Measurements from ENCODE around the gene HOXA4.

The HOXA4 gene

GRCh38 chr7:27145165-27145913 lies 14.8 kb upstream of the HOXA4 start:
- DNase-seq = no peak

GRCh38 chr7:27144781-27145164 lies 14.2 kb upstream of the HOXA4 start:
- no peak for DNase-seq

GRCh38 chr7:27143950-27144780 lies 13.6 kb upstream of the HOXA4 start:
- no peak for DNase-seq

- no peak for DNase-seq
Observed at GRCh38 chr7:27143023-27143949, 12.7 kb upstream of the HOXA4 start, which contains the start of gene HOXA5. TSS of gene HOXA5 (minus strand) at chr7:27143681. CDS start at chr7:27143607, 74 bp downstream.

- DNase-seq = no peak
Observed at GRCh38 chr7:27142580-27143022, 12.0 kb upstream of the HOXA4 start.

GRCh38 chr7:27141923-27142579 lies 11.5 kb upstream of the HOXA4 start:
- DNase-seq = no peak

- no peak for DNase-seq
Observed at GRCh38 chr7:27141137-27141922, 10.8 kb upstream of the HOXA4 start.

GRCh38 chr7:27140126-27140857 lies 9.7 kb upstream of the HOXA4 start:
- no peak for DNase-seq

GRCh38 chr7:27139334-27140125 lies 9.0 kb upstream of the HOXA4 start:
- DNase-seq = no peak

GRCh38 chr7:27138985-27139333 lies 8.4 kb upstream of the HOXA4 start:
- DNase-seq = no peak

GRCh38 chr7:27138472-27138871 lies 7.9 kb upstream of the HOXA4 start:
- DNase-seq = no peak

- DNase-seq = no peak
Observed at GRCh38 chr7:27137640-27138315, 7.2 kb upstream of the HOXA4 start.

GRCh38 chr7:27134392-27134791 lies 3.8 kb upstream of the HOXA4 start:
- no peak for DNase-seq

- no peak for DNase-seq
Observed at GRCh38 chr7:27133409-27134231, 3.1 kb upstream of the HOXA4 start.

- no peak for DNase-seq
Observed at GRCh38 chr7:27132978-27133377, 2.4 kb upstream of the HOXA4 start.

GRCh38 chr7:27132214-27132613 lies 1.7 kb upstream of the HOXA4 start:
- no peak for DNase-seq

GRCh38 chr7:27131390-27131819 lies 848 bp upstream of the HOXA4 start:
- DNase-seq = no peak

- no peak for DNase-seq
Observed at GRCh38 chr7:27129729-27130539, 623 bp downstream of the HOXA4 start.

Measured in stimulated activated CD4-positive, alpha-beta T cell treated with anti-CD3 and anti-CD28 coated beads, Interleukin-4, amount 100 ng/mL, for 1 hour (primary cell).